Occipital lobe (tissue), 2 donors: Measurements from ENCODE around the gene ADAT3. TPM values are rescaled to one million over a fixed set of nuclear protein-coding genes. Genes with fewer than 3 reads are reported as not detected.

Experiments used
- DNase-seq: peaks from one replicate; lab custom pipeline; 2025; lab: John Stamatoyannopoulos, UW
- total RNA-seq: library from RNA; depleted of rRNA; stranded (reverse); fragments of >200 nt; gene quantifications from one replicate; pipeline ENCODE4 v1.2.3, GENCODE V29; 2014

ADAT3 gene
- total RNA-seq, 1 donor from 2014 or later, result 1.2 TPM

GRCh38 chr19:1936916-1937610, 31.9 kb downstream of the ADAT3 start:
- no peak for DNase-seq

GRCh38 chr19:1938071-1938470, 32.9 kb downstream of the ADAT3 start:
- no peak for DNase-seq

GRCh38 chr19:1941146-1942077, 36.2 kb downstream of the ADAT3 start, which contains the start of gene CSNK1G2:
Gene CSNK1G2 (plus strand): TSS chr19:1941172. CDS start chr19:1969773, 28,601 bp downstream.
- no peak for DNase-seq

GRCh38 chr19:1942078-1942933, 37.1 kb downstream of the ADAT3 start:
- DNase-seq, result no peak

GRCh38 chr19:1942934-1943555, 37.8 kb downstream of the ADAT3 start:
- DNase-seq, result no peak

- DNase-seq, result no peak
Measured at GRCh38 chr19:1943661-1944087, 38.5 kb downstream of the ADAT3 start.

- no peak for DNase-seq
Measured at GRCh38 chr19:1944088-1944915, 39.1 kb downstream of the ADAT3 start.

- no peak for DNase-seq
Measured at GRCh38 chr19:1944916-1945561, 39.8 kb downstream of the ADAT3 start.

- DNase-seq, result no peak
Measured at GRCh38 chr19:1945899-1946298, 40.7 kb downstream of the ADAT3 start.

GRCh38 chr19:1947651-1948209, 42.5 kb downstream of the ADAT3 start:
- no peak for DNase-seq

- no peak for DNase-seq
Measured at GRCh38 chr19:1949304-1950101, 44.3 kb downstream of the ADAT3 start.

GRCh38 chr19:1950640-1951039, 45.4 kb downstream of the ADAT3 start:
- no peak for DNase-seq

GRCh38 chr19:1952635-1953034, 47.4 kb downstream of the ADAT3 start:
- no peak for DNase-seq

GRCh38 chr19:1953037-1953436, 47.8 kb downstream of the ADAT3 start:
- no peak for DNase-seq

- DNase-seq, result no peak
Measured at GRCh38 chr19:1953441-1954094, 48.4 kb downstream of the ADAT3 start.

- no peak for DNase-seq
Measured at GRCh38 chr19:1954532-1954933, 49.3 kb downstream of the ADAT3 start.

GRCh38 chr19:1955171-1956121, 50.2 kb downstream of the ADAT3 start:
- DNase-seq, result no peak
